Left lung (tissue), 10 donors: Measurements from ENCODE around the gene RAD52. TPM values are rescaled to one million over a fixed set of nuclear protein-coding genes. Genes with fewer than 3 reads are reported as not detected.

Experiments used
- ATAC-seq: fragments of 200-7000 bp; cut with Tn5 transposase; one replicate; pipeline ENCODE4 v1.9.1; 2020; ENCODE audit warnings: moderate library complexity
- DNase-seq, 4 donors: peaks; one replicate each; pipeline ENCODE4 v3.0.0-alpha.2; 2013 to 2020
- H3K27ac ChIP-seq, 2 donors: fragments of 200-600 bp; sonication (generic) in 1 of 2; one replicate each; pipeline versions ENCODE4 v1.5.0 to v1.8.0; 2020 to 2021
- H3K27me3 ChIP-seq, 2 donors: fragments of 200-600 bp; sonication (generic) in 1 of 2; one replicate each; pipeline versions ENCODE4 v1.5.0 to v1.8.0; 2020 to 2021
- H3K36me3 ChIP-seq, 2 donors: fragments of 200-600 bp; sonication (generic) in 1 of 2; one replicate each; pipeline versions ENCODE4 v1.5.0 to v1.8.0; 2020 to 2021
- H3K4me1 ChIP-seq, 2 donors: fragments of 200-600 bp; one replicate each; pipeline ENCODE4 v1.8.0; 2021
- H3K4me3 ChIP-seq, 2 donors: fragments of 200-600 bp; sonication (generic) in 1 of 2; one replicate each; pipeline versions ENCODE4 v1.5.0 to v1.8.0; 2020 to 2021; ENCODE audit warnings: mild to moderate bottlenecking in 1 of 2
- H3K9me3 ChIP-seq, 2 donors: fragments of 200-600 bp; sonication (generic) in 1 of 2; one replicate each; pipeline versions ENCODE4 v1.5.0 to v1.8.0; 2020 to 2021
- intact Hi-C, 2 donors: fragments of 100-400 bp; cut with DNase I; formaldehyde crosslinking; loops; one replicate each; pipeline versions ENCODE4 v1.11.2 to v1.14.2; 2022
- polyA plus RNA-seq, 6 donors: library from polyadenylated mRNA; unstranded; fragments of 120-200 nt; gene quantifications; one replicate each; pipeline ENCODE4 v1.2.1, GENCODE V29; 2013; ENCODE audit not compliant: insufficient read length in 6 of 6
- total RNA-seq, 2 donors: library from RNA; stranded (reverse); fragmentation: NEBNext Ultra II Directional; extraction: Animal tissue kit (Norgen Biotek cat#: 25700); gene quantifications; one replicate each; pipeline ENCODE4 v1.2.1, GENCODE V29; 2021
- TF ChIP-seq, protein P1 (sequence below), 2 donors: fragments of 200-600 bp; sonication (generic) in 1 of 2; IDR thresholded peaks; one replicate each; pipeline versions ENCODE4 v1.5.0 to v1.8.0; 2021; ENCODE audit warnings: antibody characterized with exemption in 2 of 2
- donor health status: DM: no; HTN: yes; CAD: no.
- donor health status: DM: no; HTN: no; CAD: no.

Gene RAD52
- total and polyA plus RNA-seq, 8 donors: 11.1 to 46.9 (median 36.8) TPM

DNA sequence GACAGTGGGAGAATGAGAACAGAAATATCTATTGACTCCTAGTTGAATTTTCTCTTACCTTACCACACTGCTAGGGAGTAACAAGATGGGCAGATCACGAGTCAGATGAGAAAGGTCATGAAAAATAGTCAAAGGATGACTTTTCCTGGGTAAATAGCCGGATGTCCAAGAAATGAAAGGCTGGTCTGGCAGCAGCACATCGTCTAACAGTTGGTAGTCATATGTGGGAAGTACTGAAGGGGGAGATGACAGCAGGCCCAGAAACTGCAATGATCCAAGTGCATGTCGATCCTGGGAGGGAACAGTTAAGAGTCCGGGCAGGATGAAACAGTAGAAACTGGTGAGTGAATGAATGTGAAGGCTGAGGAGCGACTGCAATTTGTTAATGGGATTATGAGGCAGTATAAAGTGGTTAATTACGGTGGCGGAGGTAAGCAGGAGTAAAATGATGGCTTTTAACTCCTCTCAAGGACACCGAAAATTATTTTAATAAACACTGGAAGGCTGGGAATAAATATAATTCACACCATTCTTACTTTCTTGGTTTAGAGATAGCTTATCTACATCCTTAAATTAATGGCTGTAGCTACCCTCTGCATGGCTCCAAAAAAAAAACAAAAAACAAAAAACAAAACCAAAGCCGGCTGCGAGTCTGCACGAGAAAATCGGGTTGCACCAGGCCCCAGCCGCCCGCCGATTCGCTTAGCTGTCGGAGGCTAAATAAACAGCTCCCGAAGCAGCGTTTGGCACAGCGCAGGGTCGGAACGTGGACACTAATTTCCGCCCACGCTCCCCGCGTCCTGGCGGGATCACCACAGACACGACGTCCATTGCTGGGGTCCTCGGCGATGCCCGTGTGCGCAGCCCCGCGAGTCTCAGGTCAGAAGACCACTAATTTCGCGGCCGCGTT lies 40.5 kb upstream of the RAD52 start:
- peaks cover 10 to 47% of the 10 kb centered on the region in 2 donors for H3K4me1 ChIP-seq
- peak overlapping the region; percentile 96 to 98 for H3K27ac ChIP-seq
- DNase-seq (peak; percentile 36 to 89 (median 66)), ATAC-seq (peak; percentile 58)
- no peaks in the 10 kb centered on the region for H3K27me3 ChIP-seq
- H3K36me3 ChIP-seq: no peaks in the 10 kb centered on the region
- intact Hi-C loops: no loop called here
- TF ChIP-seq, protein P1, sequence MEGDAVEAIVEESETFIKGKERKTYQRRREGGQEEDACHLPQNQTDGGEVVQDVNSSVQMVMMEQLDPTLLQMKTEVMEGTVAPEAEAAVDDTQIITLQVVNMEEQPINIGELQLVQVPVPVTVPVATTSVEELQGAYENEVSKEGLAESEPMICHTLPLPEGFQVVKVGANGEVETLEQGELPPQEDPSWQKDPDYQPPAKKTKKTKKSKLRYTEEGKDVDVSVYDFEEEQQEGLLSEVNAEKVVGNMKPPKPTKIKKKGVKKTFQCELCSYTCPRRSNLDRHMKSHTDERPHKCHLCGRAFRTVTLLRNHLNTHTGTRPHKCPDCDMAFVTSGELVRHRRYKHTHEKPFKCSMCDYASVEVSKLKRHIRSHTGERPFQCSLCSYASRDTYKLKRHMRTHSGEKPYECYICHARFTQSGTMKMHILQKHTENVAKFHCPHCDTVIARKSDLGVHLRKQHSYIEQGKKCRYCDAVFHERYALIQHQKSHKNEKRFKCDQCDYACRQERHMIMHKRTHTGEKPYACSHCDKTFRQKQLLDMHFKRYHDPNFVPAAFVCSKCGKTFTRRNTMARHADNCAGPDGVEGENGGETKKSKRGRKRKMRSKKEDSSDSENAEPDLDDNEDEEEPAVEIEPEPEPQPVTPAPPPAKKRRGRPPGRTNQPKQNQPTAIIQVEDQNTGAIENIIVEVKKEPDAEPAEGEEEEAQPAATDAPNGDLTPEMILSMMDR (IDR thresholded peaks at IDR 0.05): no peak
- H3K4me3 ChIP-seq: peak overlapping the region; percentile 80 to 85
- H3K9me3 ChIP-seq: no peaks in the 10 kb centered on the region

DNA sequence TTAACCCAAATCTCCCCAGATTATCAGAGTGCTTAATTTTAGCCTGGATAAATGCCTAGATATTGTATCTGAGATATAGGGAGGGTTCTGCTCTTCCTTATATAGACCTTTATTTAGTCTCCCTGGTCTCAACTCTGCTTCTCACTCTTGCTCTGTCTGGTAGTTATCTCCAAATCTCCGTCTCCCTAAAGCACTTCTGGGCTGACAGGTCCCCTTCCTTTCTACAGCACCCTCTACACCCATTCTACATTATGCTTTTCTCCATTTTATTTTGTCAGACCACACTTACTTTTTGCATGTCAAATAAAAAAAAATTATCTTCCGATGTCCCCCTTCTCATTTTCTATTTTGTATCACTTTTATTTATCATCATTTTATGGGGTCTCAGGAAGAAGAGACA lies 39.6 kb upstream of the RAD52 start:
- peak overlapping the region; percentile 96 to 98 for H3K27ac ChIP-seq
- intact Hi-C loops: no loop called here

DNA sequence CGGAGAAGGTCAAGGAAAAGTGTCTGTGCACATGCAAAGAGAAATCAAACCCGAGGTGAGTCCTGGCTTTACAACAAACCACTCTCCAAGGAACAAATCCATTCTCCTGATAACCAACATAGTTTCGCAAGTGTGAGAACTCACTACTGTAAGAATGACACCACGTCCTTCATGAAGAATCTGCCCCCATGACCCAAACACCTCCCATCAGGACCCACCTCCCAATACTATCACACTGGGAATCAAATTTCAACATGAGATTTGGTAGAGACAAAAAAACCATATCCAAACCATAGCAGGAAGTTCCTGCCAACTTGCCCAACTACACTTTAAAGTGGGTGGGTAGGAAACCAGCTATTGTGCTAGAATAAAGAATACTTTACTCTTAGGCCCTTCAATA lies 39.2 kb upstream of the RAD52 start:
- Histone ChIP-seq H3K9me3 (no peaks in the 10 kb centered on the region), H3K27ac (no peak overlapping the region), H3K4me3 (no peak overlapping the region), H3K4me1 (peaks cover 10 to 35% of the 10 kb centered on the region in 2 donors), H3K27me3 (no peaks in the 10 kb centered on the region), H3K36me3 (no peaks in the 10 kb centered on the region)
- intact Hi-C loops: no loop called here
- ATAC-seq: no peak
- no peak for DNase-seq
- TF ChIP-seq, protein P1 (IDR thresholded peaks at IDR 0.05): no peak

More for the DNA sequence above, 39.6 kb upstream of the RAD52 start:
- ATAC-seq: no peak
- H3K36me3 ChIP-seq: no peaks in the 10 kb centered on the region
- H3K27me3 ChIP-seq: no peaks in the 10 kb centered on the region
- H3K4me1 ChIP-seq: peaks cover 10 to 39% of the 10 kb centered on the region in 2 donors
- H3K9me3 ChIP-seq: no peaks in the 10 kb centered on the region
- TF ChIP-seq, protein P1 (IDR thresholded peaks at IDR 0.05): no peak
- DNase-seq: no peak
- H3K4me3 ChIP-seq: no peak overlapping the region

DNA sequence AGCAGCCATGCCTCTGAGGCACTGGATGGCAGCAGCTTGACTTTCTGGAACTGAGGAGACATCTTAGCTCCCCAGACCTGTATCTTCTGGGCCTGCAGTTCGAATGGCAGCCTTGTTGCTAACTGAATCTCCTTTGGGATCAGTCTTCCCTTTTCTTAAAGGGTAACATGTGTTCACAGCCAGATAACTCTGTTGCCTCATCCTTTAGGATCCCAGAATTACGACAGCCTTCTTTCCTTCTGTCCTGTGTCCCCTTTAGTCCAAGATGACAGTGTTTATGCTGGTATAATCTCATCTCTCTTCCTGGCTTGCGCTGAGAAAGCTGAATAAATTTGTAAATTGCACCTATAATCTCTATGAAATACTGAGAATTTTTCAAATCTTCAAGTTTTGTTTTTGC lies 32.5 kb upstream of the RAD52 start:
- H3K4me3 ChIP-seq: no peak overlapping the region
- DNase-seq (no peak), ATAC-seq (no peak)
- intact Hi-C loops: no loop called here
- no peak overlapping the region for H3K27ac ChIP-seq
- no peaks in the 10 kb centered on the region for H3K4me1 ChIP-seq
- no peaks in the 10 kb centered on the region for H3K36me3 ChIP-seq
- TF ChIP-seq, protein P1 (IDR thresholded peaks at IDR 0.05): no peak
- no peaks in the 10 kb centered on the region for H3K27me3 ChIP-seq
- H3K9me3 ChIP-seq: no peaks in the 10 kb centered on the region

DNA sequence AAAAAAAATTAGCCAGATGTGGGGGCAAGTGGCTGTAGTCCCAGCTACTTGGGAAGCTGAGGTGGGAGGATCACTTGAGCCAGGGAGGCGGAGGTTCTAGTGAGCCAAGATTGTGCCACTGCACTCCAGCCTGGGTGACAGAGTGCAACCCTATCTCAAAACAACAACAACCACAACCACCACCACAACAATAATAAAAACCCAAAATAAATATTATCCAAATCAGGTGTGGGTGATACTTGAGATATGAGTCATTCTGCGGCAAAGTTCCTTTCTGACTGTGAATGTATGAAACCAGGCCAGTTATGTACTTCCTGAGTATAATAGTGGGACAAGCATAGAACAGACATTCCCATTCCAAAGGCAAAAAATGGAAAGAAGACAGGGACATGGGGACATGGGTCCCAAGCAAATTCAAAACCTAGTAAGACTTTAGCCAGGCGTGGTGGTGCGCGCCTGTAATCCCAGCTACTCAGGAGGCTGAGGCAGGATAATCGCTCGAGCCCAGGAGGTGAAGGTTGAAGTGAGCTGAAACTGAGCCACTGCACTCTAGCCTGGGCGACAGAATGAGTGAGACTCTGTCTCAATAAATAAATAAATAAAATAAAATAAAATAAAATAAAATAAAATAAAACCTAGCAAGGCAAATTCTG lies 31.8 kb upstream of the RAD52 start:
- DNase-seq (no peak), ATAC-seq (no peak)
- Histone ChIP-seq H3K4me1 (no peaks in the 10 kb centered on the region), H3K9me3 (no peaks in the 10 kb centered on the region), H3K4me3 (no peak overlapping the region), H3K36me3 (no peaks in the 10 kb centered on the region), H3K27me3 (no peaks in the 10 kb centered on the region), H3K27ac (no peak overlapping the region)
- intact Hi-C loops: no loop called here
- TF ChIP-seq, protein P1 (IDR thresholded peaks at IDR 0.05): no peak
